ENCODE measurements around the gene LNPK. TPM values are rescaled to one million over a fixed set of nuclear protein-coding genes. Genes with fewer than 3 reads are reported as not detected.

The LNPK gene
- total and polyA plus RNA-seq, 2 experiments from 2014 or later = 5.4 to 8.1 TPM

- no peaks in the 10 kb centered on the region for H3K27me3 ChIP-seq (ENCODE audit: insufficient read depth)
- no peaks in the 10 kb centered on the region for H3K36me3 ChIP-seq (ENCODE audit: insufficient read depth)
- no peaks in the 10 kb centered on the region for H4K20me1 ChIP-seq (replicated peaks; ENCODE audit: insufficient read depth)
- H3K27ac ChIP-seq (ENCODE audit: low read depth) = no peak overlapping the region
- H3F3A ChIP-seq (replicated peaks; ENCODE audit: low read depth) = no peaks in the 10 kb centered on the region
- Mint-ChIP-seq H3K27me3 (ENCODE audit: insufficient read depth, low read depth, poor library complexity) (peaks cover 2% of the 10 kb centered on the region), H3K9me3 (no peaks in the 10 kb centered on the region), H3K36me3 (ENCODE audit: low read depth) (no peaks in the 10 kb centered on the region), H3K27ac (no peak overlapping the region), H3K4me1 (peaks cover 20% of the 10 kb centered on the region), H3K4me3 (no peak overlapping the region)
- ATAC-seq (no peak), DNase-seq (ENCODE audit: low spot score) (no peak)
- H3K79me2 ChIP-seq (replicated peaks; ENCODE audit: insufficient read depth) = no peaks in the 10 kb centered on the region
- no peak overlapping the region for H3K4me2 ChIP-seq
- H3K4me1 ChIP-seq (ENCODE audit: insufficient read depth) = peaks cover 16% of the 10 kb centered on the region
- TF ChIP-seq CREB1 (CRISPR knock-in tag; IDR thresholded peaks at IDR 0.05; ENCODE audit: low read depth) (no peak), ETS1 (IDR thresholded peaks at IDR 0.05) (no peak)
- no peaks in the 10 kb centered on the region for H3K9me2 ChIP-seq (ENCODE audit: insufficient read depth)
- no peak overlapping the region for H2AFZ ChIP-seq
- H3K4me3 ChIP-seq = no peak overlapping the region
Measured at GRCh38 chr2:175887776-175888175, 114.3 kb downstream of the LNPK start.

GRCh38 chr2:175884697-175885393, 117.2 kb downstream of the LNPK start:
- Histone ChIP-seq H3K4me1 (ENCODE audit: insufficient read depth) (peaks cover 16% of the 10 kb centered on the region), H3K4me3 (no peak overlapping the region), H3K36me3 (ENCODE audit: insufficient read depth) (no peaks in the 10 kb centered on the region), H3K9me2 (ENCODE audit: insufficient read depth) (no peaks in the 10 kb centered on the region), H3F3A (replicated peaks; ENCODE audit: low read depth) (no peaks in the 10 kb centered on the region), H3K27ac (ENCODE audit: low read depth) (no peak overlapping the region), H3K4me2 (peak overlapping the region; percentile 52; the same call in 1 of the 2 replicates), H3K27me3 (ENCODE audit: insufficient read depth) (no peaks in the 10 kb centered on the region), H4K20me1 (replicated peaks; ENCODE audit: insufficient read depth) (no peaks in the 10 kb centered on the region), H2AFZ (peak overlapping the region; percentile 99), H3K79me2 (replicated peaks; ENCODE audit: insufficient read depth) (no peaks in the 10 kb centered on the region)
- Mint-ChIP-seq H3K36me3 (ENCODE audit: low read depth) (no peaks in the 10 kb centered on the region), H3K27ac (no peak overlapping the region), H3K27me3 (ENCODE audit: insufficient read depth, low read depth, poor library complexity) (peaks cover 2% of the 10 kb centered on the region), H3K9me3 (no peaks in the 10 kb centered on the region), H3K4me1 (peaks cover 20% of the 10 kb centered on the region), H3K4me3 (no peak overlapping the region)
- DNase-seq (ENCODE audit: low spot score) = peak; percentile 37
- ATAC-seq = peak; percentile 85
- TF ChIP-seq STAT1 (IDR thresholded peaks at IDR 0.05; ENCODE audit: unreplicated experiment) (no peak), ZNF331 (CRISPR knock-in tag; IDR thresholded peaks at IDR 0.05; ENCODE audit: low read depth) (no peak), ZNF114 (CRISPR knock-in tag; IDR thresholded peaks at IDR 0.05) (no peak), ZNF462 (CRISPR knock-in tag; IDR thresholded peaks at IDR 0.05) (no peak), EZH2 (IDR thresholded peaks at IDR 0.05; ENCODE audit: low read depth, unreplicated experiment) (no peak), EZH2phosphoT487 (IDR thresholded peaks at IDR 0.05; ENCODE audit: unreplicated experiment) (no peak), CTCF (conservative IDR thresholded peaks at IDR 0.05; ENCODE audit: low read depth in 2 of 2) (no peak), NANOG (IDR thresholded peaks at IDR 0.05; ENCODE audit: borderline replicate concordance) (no peak), ETS1 (IDR thresholded peaks at IDR 0.05) (no peak)
